Endodermal cell (in vitro differentiated cells): ENCODE measurements around the gene MDH1B. TPM values are rescaled to one million over a fixed set of nuclear protein-coding genes. Genes with fewer than 3 reads are reported as not detected.

Experiments
- DNase-seq: peaks from one replicate; pipeline ENCODE4 v3.0.0-alpha.2; 2017
- H3K27ac ChIP-seq: 2 replicates; pipeline ENCODE4 v1.5.1; 2013; ENCODE audit warnings: mild to moderate bottlenecking, low read depth, low read length, moderate library complexity
- H3K27me3 ChIP-seq: 2 replicates; pipeline ENCODE4 v1.6.1; 2013; ENCODE audit warnings: mild to moderate bottlenecking, low read length, moderate library complexity; ENCODE audit not compliant: insufficient read depth, control insufficient read depth, poor library complexity, severe bottlenecking
- H3K36me3 ChIP-seq: 2 replicates; pipeline ENCODE4 v1.7.0; 2013; ENCODE audit warnings: mild to moderate bottlenecking, low read length, moderate library complexity; ENCODE audit not compliant: control insufficient read depth, insufficient read depth
- H3K4me1 ChIP-seq: one replicate; pipeline ENCODE4 v1.7.0; 2013; ENCODE audit warnings: low read length; ENCODE audit not compliant: control insufficient read depth, insufficient read depth
- H3K4me3 ChIP-seq: 2 replicates; pipeline ENCODE4 v1.5.1; 2013; ENCODE audit warnings: mild to moderate bottlenecking, low read length, moderate library complexity
- H3K9ac ChIP-seq: 2 replicates; pipeline ENCODE4 v1.6.1; 2013; ENCODE audit warnings: mild to moderate bottlenecking, low read length, moderate library complexity; ENCODE audit not compliant: poor library complexity, severe bottlenecking; ENCODE audit errors: extremely low read depth
- H3K9me3 ChIP-seq: 2 replicates; pipeline ENCODE4 v1.6.1; 2013; ENCODE audit warnings: mild to moderate bottlenecking, low read length, moderate library complexity; ENCODE audit not compliant: control insufficient read depth
- H3K27ac Mint-ChIP-seq: 2 replicates; pipeline ENCODE4 v1.8.0; 2020; ENCODE audit warnings: mixed read lengths
- H3K27me3 Mint-ChIP-seq: 2 replicates; pipeline ENCODE4 v1.8.0; 2021; ENCODE audit warnings: mild to moderate bottlenecking, mixed read lengths; ENCODE audit not compliant: insufficient read depth
- H3K36me3 Mint-ChIP-seq: 2 replicates; pipeline ENCODE4 v1.8.0; 2020; ENCODE audit warnings: low read depth, mixed read lengths
- H3K4me1 Mint-ChIP-seq: 2 replicates; pipeline ENCODE4 v1.8.0; 2020; ENCODE audit warnings: mixed read lengths
- H3K4me3 Mint-ChIP-seq: 2 replicates; pipeline ENCODE4 v1.8.0; 2020; ENCODE audit warnings: mild to moderate bottlenecking, moderate library complexity, mixed read lengths
- H3K9me3 Mint-ChIP-seq: 2 replicates; pipeline ENCODE4 v1.8.0; 2020; ENCODE audit warnings: mild to moderate bottlenecking, mixed read lengths
- WGBS, 2 experiments: methylation state at CpG; one replicate each; pipeline versions ENCODE4 v1.1.5 to v1.1.7; 2013; ENCODE audit warnings: missing lambda C conversion rate in 2 of 2, mixed read lengths in 1 of 2; ENCODE audit not compliant: insufficient coverage in 1 of 2, insufficient read length in 1 of 2; 5-methylcytosine and 5-hydroxymethylcytosine counted together
- total RNA-seq, 2 donors: library from RNA; stranded (reverse); fragmentation: NEBNext Ultra II Directional in 1 of 2; extraction: Animal tissue kit (Norgen Biotek cat#: 25700) in 1 of 2; gene quantifications; 2 replicates in 1 of 2; 3 replicates in 1 of 2; pipeline ENCODE4 v1.2.1, GENCODE V29; 2021
- TF ChIP-seq, protein P1 (sequence below): fragments of 200-600 bp; sonication (generic); conservative IDR thresholded peaks from 2 replicates; pipeline ENCODE4 v1.5.0; 2021; ENCODE audit warnings: antibody characterized with exemption, mild to moderate bottlenecking

MDH1B gene
- total RNA-seq, 2 donors from 2014 or later = 1.5 to 2.9 TPM

DNA sequence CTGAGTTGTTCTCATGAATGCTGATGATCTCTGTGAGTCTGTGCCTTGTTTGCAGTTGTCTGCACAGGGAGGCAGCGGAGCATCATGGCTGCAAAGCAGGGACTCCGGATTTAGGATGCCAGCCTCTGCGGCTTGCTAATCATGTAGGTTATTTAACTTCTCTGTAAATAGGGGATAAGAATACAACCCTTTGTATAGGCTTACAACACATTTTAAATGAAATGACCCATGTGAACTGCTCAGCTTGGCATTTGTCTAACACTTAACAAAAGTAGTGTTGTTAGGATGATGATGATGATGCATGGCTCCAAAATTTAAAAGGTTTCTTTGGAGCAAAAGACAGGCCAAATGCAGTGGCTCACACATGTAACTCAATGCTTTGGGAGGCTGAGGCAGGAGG is 66.3 kb downstream of the MDH1B start:
- peaks cover 8% of the 10 kb centered on the region for H3K4me1 ChIP-seq
- no peak overlapping the region for H3K27ac ChIP-seq
- no peaks in the 10 kb centered on the region for H3K36me3 ChIP-seq
- whole genome bisulfite sequencing, 2 experiments = 59% methylated on average over 3 of the region's 3 CpGs; no CpG with 5 or more reads in 1 of the 2 experiments
- H3K9me3 ChIP-seq = no peaks in the 10 kb centered on the region
- Mint-ChIP-seq H3K36me3 (no peaks in the 10 kb centered on the region), H3K4me3 (no peak overlapping the region), H3K27ac (no peak overlapping the region), H3K9me3 (no peaks in the 10 kb centered on the region), H3K4me1 (peaks cover 15% of the 10 kb centered on the region), H3K27me3 (peaks cover 18% of the 10 kb centered on the region)
- H3K27me3 ChIP-seq = no peaks in the 10 kb centered on the region
- DNase-seq = no peak
- TF ChIP-seq, protein P1, sequence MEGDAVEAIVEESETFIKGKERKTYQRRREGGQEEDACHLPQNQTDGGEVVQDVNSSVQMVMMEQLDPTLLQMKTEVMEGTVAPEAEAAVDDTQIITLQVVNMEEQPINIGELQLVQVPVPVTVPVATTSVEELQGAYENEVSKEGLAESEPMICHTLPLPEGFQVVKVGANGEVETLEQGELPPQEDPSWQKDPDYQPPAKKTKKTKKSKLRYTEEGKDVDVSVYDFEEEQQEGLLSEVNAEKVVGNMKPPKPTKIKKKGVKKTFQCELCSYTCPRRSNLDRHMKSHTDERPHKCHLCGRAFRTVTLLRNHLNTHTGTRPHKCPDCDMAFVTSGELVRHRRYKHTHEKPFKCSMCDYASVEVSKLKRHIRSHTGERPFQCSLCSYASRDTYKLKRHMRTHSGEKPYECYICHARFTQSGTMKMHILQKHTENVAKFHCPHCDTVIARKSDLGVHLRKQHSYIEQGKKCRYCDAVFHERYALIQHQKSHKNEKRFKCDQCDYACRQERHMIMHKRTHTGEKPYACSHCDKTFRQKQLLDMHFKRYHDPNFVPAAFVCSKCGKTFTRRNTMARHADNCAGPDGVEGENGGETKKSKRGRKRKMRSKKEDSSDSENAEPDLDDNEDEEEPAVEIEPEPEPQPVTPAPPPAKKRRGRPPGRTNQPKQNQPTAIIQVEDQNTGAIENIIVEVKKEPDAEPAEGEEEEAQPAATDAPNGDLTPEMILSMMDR = no peak
- no peak overlapping the region for H3K9ac ChIP-seq
- H3K4me3 ChIP-seq = no peak overlapping the region

DNA sequence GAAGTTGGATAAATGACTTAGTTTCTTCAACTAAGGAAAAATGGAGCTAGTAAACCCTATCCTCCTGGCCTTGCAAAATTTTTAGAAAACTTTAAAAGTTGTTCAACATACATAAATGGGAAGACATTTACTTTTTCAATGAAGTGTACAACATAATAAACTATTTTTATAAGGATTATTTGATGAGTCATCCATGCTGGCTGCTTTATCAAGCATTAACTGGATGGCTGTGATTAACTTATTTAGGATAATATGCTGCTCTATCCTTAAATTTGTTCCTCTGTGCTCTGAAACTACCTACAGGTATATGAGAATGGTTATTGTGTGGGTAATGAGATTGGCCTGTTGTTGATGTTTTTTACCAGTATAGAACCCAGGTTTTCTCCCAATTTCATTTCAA is 68.2 kb downstream of the MDH1B start:
- H3K27me3 Mint-ChIP-seq = peaks cover 14% of the 10 kb centered on the region
- TF ChIP-seq, protein P1 = no peak

DNA sequence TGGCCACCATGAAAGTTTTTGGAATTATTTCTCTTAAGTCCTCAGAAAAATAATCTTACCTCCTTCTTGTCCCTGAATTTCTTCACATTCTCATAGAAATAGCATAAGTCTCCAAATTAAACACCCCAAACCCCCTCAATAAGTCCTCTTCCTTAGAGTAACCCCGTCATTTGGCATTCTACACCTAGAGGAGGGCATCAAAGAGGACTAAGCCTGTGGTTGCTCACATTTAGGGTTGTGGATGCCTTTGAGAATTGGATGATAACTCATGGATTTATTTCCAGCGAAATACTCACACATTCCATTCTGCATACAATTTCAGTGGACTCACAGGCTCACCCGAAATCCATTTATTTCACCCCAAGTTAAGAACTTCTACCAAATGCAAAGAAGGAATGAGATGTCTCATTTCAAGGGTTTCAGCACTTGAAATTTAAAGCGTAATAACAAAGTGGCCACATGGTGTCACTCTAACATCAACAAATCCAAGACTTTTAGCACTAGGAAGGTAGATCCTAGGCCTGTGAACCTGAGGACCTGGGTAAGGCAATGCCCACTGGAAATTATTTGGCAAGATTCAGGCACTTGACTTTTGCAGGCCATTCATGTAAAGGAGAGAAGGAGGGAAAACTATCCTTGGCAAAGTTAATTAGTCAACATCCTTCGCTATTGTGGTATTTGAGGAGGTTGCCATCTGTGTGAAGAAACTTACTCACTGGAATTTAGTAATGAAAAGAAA is 71.6 kb downstream of the MDH1B start:
- Mint-ChIP-seq H3K9me3 (no peaks in the 10 kb centered on the region), H3K4me3 (no peak overlapping the region), H3K4me1 (no peaks in the 10 kb centered on the region), H3K27ac (no peak overlapping the region), H3K27me3 (no peaks in the 10 kb centered on the region), H3K36me3 (no peaks in the 10 kb centered on the region)
- WGBS, 2 experiments = 28 to 37% methylated on average over 3 to 5 of the region's 5 CpGs
- H3K4me3 ChIP-seq = no peak overlapping the region
- TF ChIP-seq, protein P1 = peak; percentile 83
- peak; percentile 70 for DNase-seq
- H3K9me3 ChIP-seq = no peaks in the 10 kb centered on the region
- no peaks in the 10 kb centered on the region for H3K4me1 ChIP-seq
- H3K27me3 ChIP-seq = no peaks in the 10 kb centered on the region
- no peaks in the 10 kb centered on the region for H3K36me3 ChIP-seq
- H3K9ac ChIP-seq = no peak overlapping the region
- H3K27ac ChIP-seq = no peak overlapping the region

More for the DNA sequence above, 68.2 kb downstream of the MDH1B start:
- Mint-ChIP-seq H3K27ac (no peak overlapping the region), H3K36me3 (no peaks in the 10 kb centered on the region), H3K4me1 (peaks cover 4% of the 10 kb centered on the region), H3K9me3 (no peaks in the 10 kb centered on the region), H3K4me3 (no peak overlapping the region)
- Histone ChIP-seq H3K27ac (no peak overlapping the region), H3K27me3 (no peaks in the 10 kb centered on the region), H3K36me3 (no peaks in the 10 kb centered on the region), H3K9me3 (no peaks in the 10 kb centered on the region), H3K9ac (no peak overlapping the region), H3K4me3 (no peak overlapping the region), H3K4me1 (peaks cover 1% of the 10 kb centered on the region)
- DNase-seq = no peak
